Lung (tissue), 12 donors: Measurements from ENCODE around the gene ABCC4. TPM values are rescaled to one million over a fixed set of nuclear protein-coding genes. Genes with fewer than 3 reads are reported as not detected.
A peak's percentile ranks its signal among the peaks of the same experiment; 100 is the strongest.

ENCODE experiments used
- ATAC-seq: fragments of 200-7000 bp; cut with Tn5 transposase; one replicate; pipeline ENCODE4 v1.9.1; 2020; ENCODE audit warnings: moderate number of reproducible peaks; ENCODE audit not compliant: insufficient read depth, low FRiP score
- DNase-seq, 3 donors: peaks; one replicate each; pipeline ENCODE4 v3.0.0-alpha.2; 2013 to 2017
- H3K27ac ChIP-seq, 2 donors: one replicate each; pipeline ENCODE4 v1.5.1; 2013; ENCODE audit warnings: mild to moderate bottlenecking in 2 of 2, moderate library complexity in 2 of 2, control low read depth in 1 of 2, inconsistent platforms in 1 of 2, low read depth in 1 of 2, low read length in 1 of 2
- H3K27me3 ChIP-seq, 3 donors: one replicate each; pipeline ENCODE4 v1.5.1; 2013; ENCODE audit warnings: low read length in 2 of 3; ENCODE audit not compliant: control insufficient read depth in 3 of 3, insufficient read depth in 3 of 3
- H3K36me3 ChIP-seq, 4 donors: one replicate each; pipeline ENCODE4 v1.5.1; 2013; ENCODE audit warnings: low read length in 4 of 4, mild to moderate bottlenecking in 1 of 4, moderate library complexity in 1 of 4; ENCODE audit not compliant: control insufficient read depth in 4 of 4, insufficient read depth in 4 of 4
- H3K4me1 ChIP-seq, 5 donors: one replicate each; pipeline ENCODE4 v1.5.1; 2013; ENCODE audit warnings: low read length in 5 of 5, mild to moderate bottlenecking in 2 of 5, moderate library complexity in 1 of 5; ENCODE audit not compliant: control insufficient read depth in 5 of 5, insufficient read depth in 5 of 5
- H3K4me3 ChIP-seq: one replicate; pipeline ENCODE4 v1.5.1; 2013; ENCODE audit warnings: mild to moderate bottlenecking, control low read depth, moderate library complexity
- H3K9ac ChIP-seq, 2 donors: one replicate each; pipeline ENCODE4 v1.5.1; 2013; ENCODE audit warnings: low read length in 2 of 2, control low read depth in 1 of 2; ENCODE audit not compliant: insufficient read depth in 1 of 2
- H3K9me3 ChIP-seq, 4 donors: one replicate each; pipeline ENCODE4 v1.5.1; 2013; ENCODE audit warnings: low read length in 3 of 4, mild to moderate bottlenecking in 1 of 4, moderate library complexity in 1 of 4; ENCODE audit not compliant: control insufficient read depth in 4 of 4, insufficient read depth in 3 of 4
- CTCF ChIP-seq: IDR thresholded peaks from 2 replicates; pipeline ENCODE4 v1.5.1; 2012; ENCODE audit warnings: mild to moderate bottlenecking; ENCODE audit errors: control extremely low read depth, extremely low read depth
- WGBS, 2 donors: extraction: QIAGEN DNeasy Blood & Tissue Kit; methylation state at CpG; one replicate each; pipeline ENCODE4 v1.1.7; 2013; 5-methylcytosine and 5-hydroxymethylcytosine counted together
- polyA plus RNA-seq, 2 donors: library from polyadenylated mRNA; stranded (reverse); fragments of 200-250 nt; gene quantifications; one replicate each; pipeline ENCODE4 v1.2.1, GENCODE V29; 2013
- total RNA-seq, 2 donors: library from RNA; depleted of rRNA in 1 of 2; stranded (reverse); fragments of >200 nt in 1 of 2; gene quantifications; one replicate each; pipeline ENCODE4 v1.2.1, GENCODE V29; 2014 to 2021
- donor health status: control.
- donor health status: control.
- donor health status: Bipolar disorder and iron deficiency.
- donor health status: healthy.
- donor health status: DM: yes; HTN: yes; CAD: no.

Gene ABCC4
- total and polyA plus RNA-seq, 4 donors, result 7.1 to 38.7 (median 20.6) TPM

GRCh38 chr13:95235974-95236373 lies 65.3 kb downstream of the ABCC4 start:
- peak overlapping the region in 1 of 2 donors; percentile 26 for H3K27ac ChIP-seq
- no peak overlapping the region for H3K4me3 ChIP-seq
- ATAC-seq, result peak; percentile 59
- H3K4me1 ChIP-seq, result peaks cover 0 to 17% (median 5%) of the 10 kb centered on the region in 5 donors
- WGBS, 2 donors, result 41 to 59% methylated on average over 7 of the region's 7 CpGs
- DNase-seq, result peak; percentile 46 to 73 (median 56)
- no peaks in the 10 kb centered on the region for H3K36me3 ChIP-seq
- TF ChIP-seq CTCF, result no peak
- H3K27me3 ChIP-seq, result no peaks in the 10 kb centered on the region
- no peak overlapping the region for H3K9ac ChIP-seq
- no peaks in the 10 kb centered on the region for H3K9me3 ChIP-seq

- ATAC-seq, result no peak
- H3K27ac ChIP-seq, result peak overlapping the region in 1 of 2 donors; percentile 26
These were observed 66.0 kb downstream of the ABCC4 start for GRCh38 chr13:95235199-95235756.

GRCh38 chr13:95234242-95234641 lies 67.0 kb downstream of the ABCC4 start:
- ATAC-seq (no peak), DNase-seq (no peak)
- Histone ChIP-seq H3K4me3 (no peak overlapping the region), H3K36me3 (no peaks in the 10 kb centered on the region), H3K4me1 (peaks cover 0 to 15% (median 2%) of the 10 kb centered on the region in 5 donors), H3K9ac (no peak overlapping the region), H3K27ac (no peak overlapping the region), H3K27me3 (no peaks in the 10 kb centered on the region), H3K9me3 (no peaks in the 10 kb centered on the region)
- TF ChIP-seq CTCF, result no peak
- 86 to 92% methylated on average over 2 of the region's 2 CpGs for WGBS, 2 donors

More at GRCh38 chr13:95235199-95235756, 66.0 kb downstream of the ABCC4 start:
- 50 to 58% methylated on average over 3 of the region's 3 CpGs for WGBS, 2 donors
- H3K4me1 ChIP-seq, result peaks cover 0 to 17% (median 5%) of the 10 kb centered on the region in 5 donors
- peak in 2 of 3 donors; percentile 20 to 62 for DNase-seq
- H3K4me3 ChIP-seq, result no peak overlapping the region
- H3K27me3 ChIP-seq, result no peaks in the 10 kb centered on the region
- TF ChIP-seq CTCF, result no peak
- no peak overlapping the region for H3K9ac ChIP-seq
- H3K36me3 ChIP-seq, result no peaks in the 10 kb centered on the region
- H3K9me3 ChIP-seq, result no peaks in the 10 kb centered on the region
